Renal cortex interstitium (tissue), 11 donors: Measurements from ENCODE around the gene TMEM266. TPM values are rescaled to one million over a fixed set of nuclear protein-coding genes. Genes with fewer than 3 reads are reported as not detected.
A peak's percentile ranks its signal among the peaks of the same experiment; 100 is the strongest.

Source experiments
- DNase-seq, 11 donors: peaks; one replicate each; pipeline ENCODE4 v3.0.0-alpha.2; 2013; ENCODE audit warnings: low read depth in 9 of 11, low spot score in 4 of 11; ENCODE audit errors: extremely low read depth in 1 of 11
- polyA plus RNA-seq, 3 donors: library from polyadenylated mRNA; unstranded; fragments of 120-200 nt; gene quantifications; one replicate each; pipeline ENCODE4 v1.2.1, GENCODE V29; 2013; ENCODE audit not compliant: insufficient read length in 3 of 3

TMEM266 gene
- polyA plus RNA-seq, 3 donors = 9.8 to 14.1 (median 12.7) TPM

DNA sequence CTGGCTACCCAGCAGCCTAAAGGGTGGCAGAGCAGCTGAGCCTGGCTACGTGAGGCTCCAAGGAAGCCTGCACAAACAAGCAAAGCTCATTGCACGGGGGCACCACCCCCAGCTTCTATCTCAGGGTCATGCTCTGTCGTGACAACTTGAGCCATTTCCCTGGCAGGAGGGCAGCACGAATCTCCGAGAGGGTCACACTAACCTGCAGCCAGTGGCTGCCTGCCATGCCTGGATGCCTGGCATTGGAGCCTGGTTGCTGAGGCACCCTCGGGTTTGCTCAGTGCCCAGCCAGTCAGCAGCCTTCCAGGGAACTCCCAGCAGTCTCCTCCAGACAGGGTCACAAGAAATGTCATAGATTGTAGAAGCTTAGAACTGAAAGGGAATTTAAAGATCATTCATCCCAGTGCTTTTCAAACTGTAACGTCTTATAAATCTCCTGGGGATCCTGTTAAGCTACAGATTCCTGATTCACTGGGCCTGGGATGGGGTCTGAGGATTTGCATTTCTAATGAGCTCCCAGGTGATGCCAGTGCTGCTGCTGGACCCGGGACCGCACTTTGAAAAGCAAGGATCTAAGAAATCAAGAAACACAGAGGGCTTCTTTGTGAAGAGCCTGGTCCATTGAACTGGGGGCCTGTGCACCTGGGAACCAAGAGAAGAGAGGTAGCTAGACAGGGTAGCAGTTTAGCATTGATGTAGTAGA, 48.4 kb downstream of the TMEM266 start:
- DNase-seq = peak in 1 of 11 donors; percentile 1

GRCh38 chr15:76109046-76109445, 49.3 kb downstream of the TMEM266 start:
- DNase-seq = no peak

DNA sequence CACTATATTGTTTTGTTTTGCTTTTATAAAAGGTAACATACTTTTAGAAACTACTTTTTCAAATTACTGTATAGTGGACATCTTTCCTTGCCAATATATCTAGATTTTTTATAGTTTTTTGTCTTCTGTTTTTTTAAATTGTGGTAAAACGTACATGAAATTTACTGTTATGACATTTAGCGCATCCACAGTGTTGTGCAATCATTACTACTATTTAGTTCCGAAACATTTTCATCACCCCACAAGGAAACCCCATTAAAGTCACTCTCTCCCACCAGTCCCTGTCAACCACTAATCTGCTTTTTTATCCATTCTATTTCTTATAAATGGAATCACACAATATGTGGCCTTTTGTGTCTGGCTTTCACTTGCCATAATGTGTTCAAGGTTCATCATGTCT, 54.8 kb downstream of the TMEM266 start:
- no peak for DNase-seq

DNA sequence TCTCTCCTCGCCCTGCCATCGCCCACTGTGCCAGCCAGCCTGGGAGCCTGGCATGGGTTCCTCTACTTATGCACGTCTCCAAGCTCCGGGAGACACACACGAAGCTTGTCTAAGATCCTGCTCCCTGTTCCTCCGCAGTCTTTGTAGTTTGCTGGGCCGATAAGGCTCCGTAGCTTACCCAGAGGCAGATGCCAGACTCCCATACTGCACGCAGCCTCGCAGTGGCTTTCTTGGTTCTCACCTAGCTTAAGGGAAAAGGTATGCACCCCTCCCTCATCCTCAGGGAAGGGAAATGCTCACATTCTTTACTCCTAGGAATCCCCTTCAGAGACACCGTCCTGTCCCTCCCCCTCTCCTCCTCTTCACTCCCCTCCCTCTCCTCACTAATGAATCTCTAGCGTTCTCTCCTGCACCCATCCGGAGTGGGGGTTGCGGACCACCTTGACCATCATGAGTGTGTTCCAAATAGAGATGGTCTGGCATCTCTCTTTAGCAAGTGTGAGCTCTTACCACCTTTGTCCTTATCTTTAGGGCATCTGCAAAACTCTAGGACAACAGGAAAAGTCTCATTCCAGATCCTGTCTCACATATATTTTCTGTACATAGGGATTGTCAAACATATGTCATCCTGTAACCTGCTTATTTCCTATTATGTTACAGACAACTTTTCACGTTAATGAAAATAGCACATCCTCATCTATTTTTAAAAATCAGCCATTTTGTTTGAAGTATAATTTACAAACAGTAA, 56.5 kb downstream of the TMEM266 start:
- no peak for DNase-seq

DNA sequence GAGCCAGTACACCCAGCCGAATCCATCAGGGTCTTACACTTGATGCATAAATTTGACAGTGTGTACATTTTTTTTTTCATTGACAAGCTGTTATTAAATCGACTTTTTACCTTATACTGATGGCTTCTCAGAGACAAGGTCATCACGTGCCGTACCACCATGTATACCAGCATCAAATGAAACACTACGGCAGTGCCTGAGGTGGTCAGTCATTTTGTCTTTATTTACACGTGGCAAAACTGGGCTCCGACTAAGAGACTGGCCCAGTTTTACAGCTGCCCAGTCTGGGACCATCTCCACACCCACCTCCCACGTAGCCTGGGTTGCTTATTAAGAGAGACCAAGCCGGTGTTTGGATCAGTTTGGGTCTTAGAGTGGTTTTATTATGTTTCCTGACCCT, 57.4 kb downstream of the TMEM266 start:
- no peak for DNase-seq

GRCh38 chr15:76118767-76119166, 59.0 kb downstream of the TMEM266 start:
- DNase-seq = no peak

GRCh38 chr15:76123031-76123430, 63.2 kb downstream of the TMEM266 start:
- DNase-seq = no peak

DNA sequence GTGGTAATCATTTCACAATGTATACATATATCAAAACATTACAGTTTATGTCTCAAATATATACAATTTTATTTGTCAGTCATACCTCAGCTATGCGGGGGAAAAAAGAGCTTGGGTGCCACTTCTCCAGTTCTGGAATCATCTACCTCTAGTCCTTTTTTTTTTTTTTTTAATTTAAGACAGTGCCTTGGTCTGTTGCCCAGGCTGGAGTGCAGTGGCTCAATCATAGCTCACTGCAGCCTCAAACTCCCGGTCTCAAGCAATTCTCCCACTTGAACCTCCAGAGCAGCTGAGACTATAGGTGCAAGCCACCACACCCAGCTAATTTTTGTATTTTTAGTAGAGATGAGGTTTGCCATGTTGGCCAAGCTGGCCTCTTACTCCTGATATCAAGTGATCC, 67.4 kb downstream of the TMEM266 start:
- DNase-seq = no peak

DNA sequence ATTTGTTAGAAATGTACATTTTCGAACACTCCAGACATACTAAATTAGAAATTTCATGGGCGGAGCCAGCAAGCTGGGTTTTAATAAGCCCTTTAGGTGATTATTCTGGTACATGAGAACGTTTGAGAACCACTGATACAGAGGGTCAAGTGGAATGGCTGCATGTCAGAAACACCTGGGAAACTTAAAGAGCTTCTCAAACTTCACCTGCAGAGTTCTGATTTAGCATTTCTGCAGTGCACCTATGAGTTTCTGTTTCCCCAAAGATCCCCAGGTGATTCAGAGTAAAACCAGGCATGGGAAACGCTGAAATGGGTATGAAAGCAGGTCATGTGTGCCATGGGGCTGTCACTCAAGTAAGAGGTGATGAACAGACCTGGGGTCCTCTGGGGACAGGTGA, 68.1 kb downstream of the TMEM266 start:
- no peak for DNase-seq

GRCh38 chr15:76134537-76134936, 74.8 kb downstream of the TMEM266 start:
- DNase-seq = no peak

DNA sequence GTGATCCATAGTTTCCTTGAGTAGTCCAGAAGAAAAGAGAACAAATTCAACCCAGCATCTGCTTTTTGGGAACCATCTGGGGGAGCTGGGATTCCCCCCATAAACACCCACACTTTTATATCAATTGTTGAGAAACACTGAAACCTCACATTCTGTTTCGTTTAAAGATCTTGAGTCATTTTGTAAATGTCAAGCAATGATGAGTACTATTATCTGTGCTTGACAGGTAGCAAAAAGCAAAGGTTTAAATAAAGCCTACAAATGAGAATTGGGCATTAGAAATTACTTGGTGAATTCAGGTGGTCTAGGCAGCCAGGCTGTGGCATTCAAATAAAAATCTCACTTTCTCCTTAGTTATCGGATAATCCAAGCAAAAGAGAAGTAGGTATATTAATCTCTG, 75.7 kb downstream of the TMEM266 start:
- no peak for DNase-seq

DNA sequence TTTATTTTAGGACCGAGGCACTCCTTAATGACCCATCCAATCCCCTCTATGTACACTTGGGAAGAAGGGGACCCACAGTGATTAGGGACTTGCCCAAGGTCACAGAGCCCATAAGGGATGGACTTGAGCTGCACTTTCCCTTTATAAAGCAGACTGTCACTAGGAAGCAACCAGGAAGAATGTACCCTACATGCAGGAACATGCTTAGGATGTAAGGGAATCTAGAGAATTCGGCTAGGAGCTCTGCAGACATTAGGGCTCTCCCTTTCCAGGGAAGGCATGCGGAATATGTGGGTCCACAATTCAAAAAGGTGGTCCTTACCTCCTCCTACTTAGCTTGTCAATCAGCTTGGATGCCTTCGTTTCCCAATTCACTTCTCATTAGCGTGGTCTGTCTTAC, 78.7 kb downstream of the TMEM266 start:
- no peak for DNase-seq

DNA sequence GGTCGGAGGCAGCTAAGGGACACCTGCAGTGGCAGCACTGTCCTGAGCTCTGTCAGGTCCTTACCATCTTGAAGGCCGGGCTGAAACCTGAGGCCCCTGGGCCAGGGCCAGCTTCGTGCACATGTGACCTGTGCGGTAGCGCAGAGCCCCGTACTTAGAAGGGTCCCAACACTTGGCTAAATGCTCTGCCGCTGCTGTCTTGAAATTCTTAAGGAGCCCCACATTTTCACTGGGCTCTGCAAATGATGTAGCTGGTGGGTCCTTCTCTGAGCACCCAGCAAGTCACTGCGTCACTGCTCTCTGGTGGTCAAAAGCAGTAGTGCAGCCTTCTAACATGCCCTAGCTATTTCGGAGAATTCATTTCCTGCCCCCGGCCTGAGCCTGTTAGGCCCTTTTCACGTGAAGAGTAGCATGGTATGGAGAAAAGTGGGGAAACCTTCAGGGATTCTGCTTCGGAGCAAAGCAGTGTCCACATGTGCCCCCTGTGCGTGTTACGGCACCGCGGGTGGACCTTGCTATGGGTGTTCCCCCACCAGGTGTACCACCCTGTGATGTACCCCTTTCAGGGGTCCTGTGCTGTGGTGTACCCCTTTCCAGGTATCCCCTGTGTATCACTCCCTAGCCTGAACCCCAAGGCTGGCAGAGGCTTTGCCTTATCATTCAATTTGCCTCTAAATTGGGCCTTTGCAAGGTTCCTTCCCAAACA, 79.7 kb downstream of the TMEM266 start:
- DNase-seq = peak in 10 of 11 donors; percentile 45 to 81 (median 66)

DNA sequence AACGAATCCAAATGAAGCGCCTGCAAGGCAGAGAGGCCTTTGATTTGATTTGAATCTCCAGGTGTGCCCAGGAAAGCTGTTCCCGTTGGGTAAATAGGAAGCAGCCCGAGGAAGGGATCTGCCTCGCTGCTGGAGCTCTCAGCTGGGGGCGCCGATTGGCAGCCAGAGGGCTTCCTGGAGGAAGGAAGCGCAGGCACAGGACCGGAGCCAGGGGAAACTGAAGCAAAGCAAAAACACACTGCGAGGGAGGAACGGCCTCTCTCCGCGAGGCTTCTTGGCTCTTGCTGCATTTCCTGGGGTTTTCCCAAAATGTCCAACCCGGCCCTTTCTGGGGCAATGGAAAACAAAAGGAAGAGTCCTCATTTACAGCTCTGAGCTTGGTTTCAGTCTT, 80.3 kb downstream of the TMEM266 start:
- no peak for DNase-seq

DNA sequence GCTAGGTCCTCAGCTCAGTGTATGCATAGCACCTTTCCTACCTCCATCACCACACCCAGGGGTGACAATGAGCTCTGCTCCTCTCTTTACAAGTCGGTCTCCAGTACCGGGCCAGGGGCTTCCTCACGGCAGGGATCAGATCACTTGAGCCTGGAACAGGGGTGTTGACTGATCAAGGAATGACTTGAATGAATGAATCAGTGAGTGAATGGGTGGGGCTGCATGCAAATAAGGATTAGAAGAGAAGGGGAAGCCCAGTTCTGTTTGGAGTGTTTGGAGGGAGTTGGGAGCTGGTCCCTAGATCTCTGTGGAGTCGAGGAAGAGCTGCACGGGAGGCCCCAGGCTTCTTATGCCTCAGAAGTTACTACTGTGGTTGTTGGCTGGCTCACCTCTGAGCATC, 87.0 kb downstream of the TMEM266 start:
- no peak for DNase-seq

GRCh38 chr15:76147906-76148570, 88.3 kb downstream of the TMEM266 start:
- peak in 2 of 11 donors; percentile 27 to 31 for DNase-seq

DNA sequence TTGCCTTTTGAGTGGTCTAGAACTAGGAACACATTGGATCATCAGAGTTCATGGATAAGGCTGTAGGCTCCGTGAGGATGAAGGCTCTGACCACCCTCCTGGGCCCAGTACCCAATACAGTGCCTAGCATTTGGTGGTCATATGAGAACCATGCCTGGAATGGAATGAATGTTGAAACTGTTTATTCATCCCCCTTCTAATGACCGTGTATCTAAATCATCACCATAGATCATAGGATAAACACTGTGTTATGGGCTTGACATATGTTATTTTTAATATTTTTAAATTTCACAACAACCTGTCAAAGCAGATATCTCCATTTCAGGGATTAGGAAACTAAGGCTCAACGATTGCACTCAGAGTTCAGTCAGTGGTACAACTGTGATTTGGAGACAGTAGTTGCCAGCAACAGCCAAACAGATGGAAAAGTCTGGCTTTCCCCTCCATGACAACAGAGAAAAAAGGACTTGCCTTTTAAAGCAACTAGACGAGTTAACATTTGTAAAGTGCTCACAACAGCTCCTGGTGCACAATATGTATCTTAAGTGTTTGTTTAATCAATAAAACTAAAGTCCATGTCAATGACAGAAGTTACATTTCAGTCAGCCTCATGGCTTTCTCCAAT, 89.6 kb downstream of the TMEM266 start:
- DNase-seq = no peak

GRCh38 chr15:76150513-76150912, 90.7 kb downstream of the TMEM266 start:
- DNase-seq = no peak

DNA sequence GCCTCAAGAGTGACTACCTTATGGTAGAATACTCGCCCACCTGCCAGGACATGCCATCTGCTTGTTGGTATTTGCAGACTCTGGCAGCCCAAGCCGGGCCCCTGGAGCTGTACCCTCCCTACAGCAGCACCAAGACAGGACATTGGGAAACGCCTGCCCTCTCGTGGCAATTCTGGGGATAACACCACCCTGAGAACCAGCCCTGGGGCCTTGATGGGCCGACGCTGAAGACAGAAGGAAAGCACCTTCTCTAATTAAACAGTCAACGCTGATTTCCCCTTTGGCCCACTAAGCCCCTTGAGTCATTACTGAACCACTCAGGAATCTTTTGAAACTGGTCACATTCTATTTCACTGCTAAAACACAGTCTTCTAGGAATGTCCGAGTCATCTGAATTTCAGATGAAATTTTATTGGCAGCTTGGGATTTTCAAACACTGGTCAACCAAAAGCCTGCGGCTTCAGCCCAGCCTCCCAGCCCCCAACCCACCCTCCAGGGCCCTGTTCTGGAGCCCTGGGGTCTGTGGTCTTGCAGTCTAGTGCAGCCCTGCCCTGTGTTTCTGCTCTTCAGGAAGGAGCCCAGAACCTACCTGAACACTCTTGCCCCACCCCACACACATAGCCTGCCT, 91.3 kb downstream of the TMEM266 start:
- peak in 8 of 11 donors; percentile 37 to 70 (median 54) for DNase-seq
